ENCODE measurements around the gene PSMD13. TPM values are rescaled to one million over a fixed set of nuclear protein-coding genes. Genes with fewer than 3 reads are reported as not detected.
A peak's percentile ranks its signal among the peaks of the same experiment; 100 is the strongest.
"Not testable (repeated sequence)": the region's sequence is repeated elsewhere in the genome, so short reads cannot be mapped to it uniquely, and the experiment has no call there.

The PSMD13 gene
- total RNA-seq, 4 donors from 2014 or later = 85.8 to 114 (median 93.5) TPM

DNA sequence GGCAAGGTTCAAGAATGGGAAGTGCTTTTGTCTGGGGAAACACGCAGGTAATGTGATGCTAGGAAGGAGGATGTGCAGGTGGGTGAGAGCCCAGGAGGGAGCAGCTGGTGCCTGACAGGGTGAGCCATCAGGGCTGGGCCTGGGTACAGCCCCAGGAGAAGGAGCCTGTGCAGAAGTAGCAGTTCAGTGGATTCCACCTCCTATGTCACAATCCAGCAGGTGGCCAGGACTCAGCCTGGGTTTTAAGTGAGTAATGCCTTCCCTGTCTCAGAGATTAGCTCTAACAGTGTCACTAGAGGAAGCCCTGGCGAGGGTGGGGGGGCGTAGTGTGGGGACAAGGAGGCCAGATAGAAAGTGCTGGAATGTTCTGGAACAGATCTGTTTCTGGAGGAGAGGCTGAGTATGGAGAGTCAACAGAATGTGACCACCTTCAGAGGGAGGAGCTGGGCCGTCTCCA lies 21.2 kb upstream of the PSMD13 start:
- Histone ChIP-seq H3K27ac (peak overlapping the region in 2 of 4 donors; percentile 7 to 40), H3K27me3 (no peaks in the 10 kb centered on the region), H3K36me3 (peaks cover 0 to 84% of the 10 kb centered on the region in 2 donors), H3K4me3 (no peak overlapping the region), H3K9me3 (no peaks in the 10 kb centered on the region), H3K4me1 (peaks cover 0 to 11% (median 3%) of the 10 kb centered on the region in 3 donors)
- WGBS, 2 donors (ENCODE audit: low coverage in 1 of 2) = 40% methylated on average over 1 of the region's 4 CpGs
- no peak for TF ChIP-seq EP300 (IDR thresholded peaks at IDR 0.05)
- no peak for TF ChIP-seq POLR2AphosphoS5 (IDR thresholded peaks at IDR 0.05)
- TF ChIP-seq, protein P1, sequence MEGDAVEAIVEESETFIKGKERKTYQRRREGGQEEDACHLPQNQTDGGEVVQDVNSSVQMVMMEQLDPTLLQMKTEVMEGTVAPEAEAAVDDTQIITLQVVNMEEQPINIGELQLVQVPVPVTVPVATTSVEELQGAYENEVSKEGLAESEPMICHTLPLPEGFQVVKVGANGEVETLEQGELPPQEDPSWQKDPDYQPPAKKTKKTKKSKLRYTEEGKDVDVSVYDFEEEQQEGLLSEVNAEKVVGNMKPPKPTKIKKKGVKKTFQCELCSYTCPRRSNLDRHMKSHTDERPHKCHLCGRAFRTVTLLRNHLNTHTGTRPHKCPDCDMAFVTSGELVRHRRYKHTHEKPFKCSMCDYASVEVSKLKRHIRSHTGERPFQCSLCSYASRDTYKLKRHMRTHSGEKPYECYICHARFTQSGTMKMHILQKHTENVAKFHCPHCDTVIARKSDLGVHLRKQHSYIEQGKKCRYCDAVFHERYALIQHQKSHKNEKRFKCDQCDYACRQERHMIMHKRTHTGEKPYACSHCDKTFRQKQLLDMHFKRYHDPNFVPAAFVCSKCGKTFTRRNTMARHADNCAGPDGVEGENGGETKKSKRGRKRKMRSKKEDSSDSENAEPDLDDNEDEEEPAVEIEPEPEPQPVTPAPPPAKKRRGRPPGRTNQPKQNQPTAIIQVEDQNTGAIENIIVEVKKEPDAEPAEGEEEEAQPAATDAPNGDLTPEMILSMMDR (IDR thresholded peaks at IDR 0.05) = no peak
- no peak for TF ChIP-seq POLR2A (IDR thresholded peaks at IDR 0.05)
- no peak for ATAC-seq

DNA sequence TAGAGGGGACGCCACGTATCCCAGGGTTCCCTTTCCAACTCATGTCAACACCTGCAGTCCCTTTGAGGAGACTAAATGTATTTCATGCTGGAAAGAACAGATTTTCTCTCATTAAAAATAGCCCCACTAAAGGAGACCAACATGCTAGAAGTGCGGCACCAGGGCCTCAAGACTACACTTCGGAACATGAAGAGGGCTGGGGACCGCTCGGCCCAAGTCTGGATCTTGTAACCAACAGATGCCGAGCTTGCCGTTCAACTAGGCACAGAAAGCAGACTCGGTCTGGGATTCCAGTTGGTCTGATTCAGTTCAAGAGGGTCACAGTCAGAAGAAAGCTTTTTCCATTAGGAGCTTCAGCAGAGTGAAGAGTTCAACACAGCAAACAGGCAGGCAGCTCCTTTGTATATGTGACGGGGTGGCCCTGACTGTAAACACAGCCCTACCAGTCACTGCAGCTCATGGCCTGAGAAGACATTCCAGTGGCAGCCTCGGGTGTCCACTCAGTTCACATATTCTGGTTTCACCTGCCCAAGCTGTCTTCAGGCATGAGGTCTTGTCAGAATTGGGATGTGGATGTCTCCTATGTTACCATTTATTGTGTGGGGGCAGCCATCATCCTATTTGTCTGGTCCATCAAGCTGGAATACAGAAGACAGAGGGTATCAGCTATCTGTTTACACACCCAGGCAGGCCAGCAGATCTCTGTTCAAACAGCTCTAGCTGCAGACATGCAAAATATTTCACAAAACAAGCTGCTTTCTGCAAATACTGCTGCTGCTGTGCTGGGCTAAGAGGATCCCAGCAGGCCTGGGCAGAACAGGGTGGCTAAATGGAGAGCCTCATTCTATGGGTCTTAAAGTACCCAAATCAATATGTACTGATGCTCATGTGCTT lies 20.4 kb upstream of the PSMD13 start:
- Histone ChIP-seq H3K27ac (peak overlapping the region in 1 of 4 donors; percentile 40), H3K36me3 (peaks cover 0 to 77% of the 10 kb centered on the region in 2 donors), H3K27me3 (no peaks in the 10 kb centered on the region), H3K4me3 (no peak overlapping the region), H3K9me3 (no peaks in the 10 kb centered on the region), H3K4me1 (peaks cover 0 to 4% (median 0%) of the 10 kb centered on the region in 3 donors)
- no peak for TF ChIP-seq POLR2A (IDR thresholded peaks at IDR 0.05)
- TF ChIP-seq POLR2AphosphoS5 (IDR thresholded peaks at IDR 0.05) = no peak
- no peak for TF ChIP-seq EP300 (IDR thresholded peaks at IDR 0.05)
- TF ChIP-seq, protein P1 (IDR thresholded peaks at IDR 0.05) = no peak
- ATAC-seq = no peak
- 81% methylated on average over 8 of the region's 11 CpGs; no CpG with 5 or more reads in 1 of the 2 donors for WGBS, 2 donors (ENCODE audit: low coverage in 1 of 2)

DNA sequence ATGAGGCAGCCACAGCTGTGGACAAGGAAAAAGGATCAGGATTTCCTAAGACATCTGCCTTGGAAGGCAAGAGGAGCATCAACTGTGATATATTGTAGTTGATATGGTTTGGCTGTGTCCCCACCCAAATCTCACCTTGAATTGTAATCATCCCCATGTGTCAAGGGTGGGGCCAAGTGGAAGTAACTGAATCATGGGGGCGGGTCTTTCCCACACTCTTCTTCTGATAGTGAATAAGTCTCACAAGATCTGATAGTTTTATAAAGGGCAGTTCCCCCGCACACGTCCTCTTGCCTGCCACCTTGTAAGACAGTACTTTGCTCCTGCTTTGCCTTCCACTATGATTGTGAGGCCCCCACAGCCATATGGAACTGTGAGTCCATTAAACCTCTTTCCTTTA lies 19.1 kb upstream of the PSMD13 start:
- 84 to 93% methylated on average over 3 of the region's 3 CpGs for WGBS, 2 donors (ENCODE audit: low coverage in 1 of 2)
- H3K4me3 ChIP-seq = no peak overlapping the region
- H3K27ac ChIP-seq = no peak overlapping the region
- no peaks in the 10 kb centered on the region for H3K27me3 ChIP-seq
- H3K36me3 ChIP-seq = peaks cover 0 to 76% of the 10 kb centered on the region in 2 donors
- peaks cover 0 to 11% (median 0%) of the 10 kb centered on the region in 3 donors for H3K4me1 ChIP-seq
- TF ChIP-seq POLR2A (IDR thresholded peaks at IDR 0.05) (no peak), EP300 (IDR thresholded peaks at IDR 0.05) (no peak), POLR2AphosphoS5 (IDR thresholded peaks at IDR 0.05) (no peak)
- TF ChIP-seq, protein P1 (IDR thresholded peaks at IDR 0.05) = no peak
- no peak for ATAC-seq
- H3K9me3 ChIP-seq = no peaks in the 10 kb centered on the region

DNA sequence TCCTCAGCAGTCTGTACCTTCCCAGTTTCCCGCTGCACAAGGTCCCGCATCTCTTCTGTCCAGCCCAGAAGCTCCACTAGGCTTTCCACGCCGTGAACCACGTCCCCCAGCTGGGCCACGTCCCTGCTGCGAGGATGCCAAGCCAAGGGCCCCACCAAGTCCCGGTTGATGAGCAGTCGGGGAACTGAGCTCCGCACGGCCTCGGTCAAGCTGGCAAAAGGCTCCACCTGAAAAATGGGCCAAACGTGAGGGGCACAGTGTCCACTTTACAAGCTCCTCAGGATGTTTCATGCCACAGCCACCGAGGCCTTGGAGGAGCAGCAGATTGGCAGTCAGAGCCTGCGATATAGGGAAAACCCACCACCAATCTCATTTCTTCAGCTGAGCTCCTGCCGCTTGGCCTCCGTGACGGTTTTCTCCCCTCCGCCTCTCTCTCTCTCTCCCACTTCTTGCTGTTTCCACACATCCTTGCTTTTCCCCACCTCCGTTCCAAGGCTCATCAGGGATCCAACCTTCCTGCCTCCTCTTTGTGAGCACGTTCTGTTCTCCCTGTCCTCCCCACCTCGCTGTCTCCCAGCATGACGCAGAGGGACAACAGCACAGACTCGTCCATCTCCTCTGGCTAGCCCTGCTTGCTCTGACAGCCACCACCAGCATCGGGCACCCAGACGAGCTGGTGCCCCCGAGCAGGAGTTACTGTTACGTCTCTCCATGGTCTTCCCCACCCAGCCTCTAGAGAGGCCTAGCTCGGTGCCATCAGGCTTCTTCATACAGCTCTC lies 17.8 kb upstream of the PSMD13 start:
- no peak for ATAC-seq
- TF ChIP-seq POLR2AphosphoS5 (IDR thresholded peaks at IDR 0.05) (no peak), EP300 (IDR thresholded peaks at IDR 0.05) (no peak), POLR2A (IDR thresholded peaks at IDR 0.05) (no peak)
- TF ChIP-seq, protein P1 (IDR thresholded peaks at IDR 0.05) = no peak
- H3K4me3 ChIP-seq = no peak overlapping the region
- peak overlapping the region in 2 of 4 donors; percentile 21 to 40 for H3K27ac ChIP-seq
- H3K4me1 ChIP-seq = peaks cover 0 to 22% (median 0%) of the 10 kb centered on the region in 3 donors
- no peaks in the 10 kb centered on the region for H3K9me3 ChIP-seq
- 81 to 93% methylated on average over 10 of the region's 29 CpGs for WGBS, 2 donors (ENCODE audit: low coverage in 1 of 2)
- no peaks in the 10 kb centered on the region for H3K27me3 ChIP-seq
- peaks cover 0 to 69% of the 10 kb centered on the region in 2 donors for H3K36me3 ChIP-seq

DNA sequence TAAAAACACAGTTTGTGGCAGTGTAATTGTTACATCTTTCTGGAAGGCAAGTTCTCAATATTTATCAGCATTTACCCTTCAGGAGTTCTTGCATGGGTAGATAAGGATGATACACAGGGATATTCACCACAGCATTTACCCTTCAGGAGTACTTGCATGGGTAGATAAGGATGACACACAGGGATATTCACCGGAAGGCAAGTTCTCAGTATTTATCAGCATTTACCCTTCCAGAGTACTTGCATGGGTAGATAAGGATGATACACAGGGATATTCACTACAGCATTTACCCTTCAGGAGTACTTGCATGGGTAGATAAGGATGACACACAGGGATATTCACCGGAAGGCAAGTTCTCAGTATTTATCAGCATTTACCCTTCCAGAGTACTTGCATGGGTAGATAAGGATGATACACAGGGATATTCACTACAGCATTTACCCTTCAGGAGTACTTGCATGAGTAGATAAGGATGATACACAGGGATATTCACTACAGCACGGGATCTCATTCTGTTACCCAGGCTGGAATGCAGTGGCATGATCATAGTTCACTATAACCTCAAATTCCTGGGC lies 16.0 kb upstream of the PSMD13 start:
- not testable (repeated sequence) for H3K27me3 ChIP-seq, ATAC-seq, H3K4me3 ChIP-seq, H3K9me3 ChIP-seq
- peak overlapping the region in 3 of 4 donors; percentile 78 to 90 (median 81) for H3K27ac ChIP-seq
- H3K4me1 ChIP-seq = peaks cover 0 to 31% (median 0%) of the 10 kb centered on the region in 3 donors
- H3K36me3 ChIP-seq = peaks cover 0 to 58% of the 10 kb centered on the region in 2 donors
- WGBS, 2 donors (ENCODE audit: low coverage in 1 of 2) = 86 to 96% methylated on average over 1 to 3 of the region's 3 CpGs
